DND-41 (cell line): ENCODE measurements around the gene AFF3.

ENCODE experiments used
- ATAC-seq: fragments of 200-7000 bp; cut with Tn5 transposase; 3 replicates; pipeline ENCODE4 v1.9.1; 2021; ENCODE audit warnings: low read depth; ENCODE audit not compliant: insufficient read depth
- DNase-seq: peaks from one replicate; pipeline ENCODE4 v3.0.0-alpha.2; 2020
- H2AFZ ChIP-seq: 2 replicates; pipeline ENCODE4 v1.6.0; 2012; ENCODE audit warnings: low read depth, low read length
- H3K27ac ChIP-seq: 2 replicates; pipeline ENCODE4 v1.5.1; 2012; ENCODE audit warnings: low read length, inconsistent platforms
- H3K27me3 ChIP-seq: fragments of 200-600 bp; sonication (generic); 2 replicates; pipeline ENCODE4 v1.6.0; 2012; ENCODE audit warnings: low read length, mild to moderate bottlenecking, inconsistent platforms; ENCODE audit not compliant: insufficient read depth, poor library complexity
- H3K36me3 ChIP-seq: 2 replicates; pipeline ENCODE4 v1.5.1; 2012; ENCODE audit warnings: low read length, inconsistent platforms; ENCODE audit not compliant: insufficient read depth
- H3K4me1 ChIP-seq: 2 replicates; pipeline ENCODE4 v1.5.1; 2012; ENCODE audit warnings: mild to moderate bottlenecking, low read length; ENCODE audit not compliant: insufficient read depth
- H3K4me2 ChIP-seq: 2 replicates; pipeline ENCODE4 v1.6.0; 2012; ENCODE audit warnings: mild to moderate bottlenecking, moderate library complexity, low read length, inconsistent platforms; ENCODE audit not compliant: insufficient read depth
- H3K4me3 ChIP-seq, 2 experiments: fragments of 200-600 bp in 1 of 2; shearing (Covaris generic) in 1 of 2; 2 replicates each; pipeline ENCODE4 v1.5.1; 2012 to 2016; ENCODE audit warnings: inconsistent platforms in 2 of 2, low read length in 2 of 2, mild to moderate bottlenecking in 2 of 2, low read depth in 1 of 2, moderate library complexity in 1 of 2
- H3K79me2 ChIP-seq: 2 replicates; pipeline ENCODE4 v1.6.0; 2012; ENCODE audit warnings: low read length, inconsistent platforms; ENCODE audit not compliant: insufficient read depth
- H3K9ac ChIP-seq: 2 replicates; pipeline ENCODE4 v1.6.0; 2012; ENCODE audit warnings: low read depth, mild to moderate bottlenecking, inconsistent platforms, low read length, moderate library complexity
- H3K9me3 ChIP-seq: 2 replicates; pipeline ENCODE4 v1.5.1; 2012; ENCODE audit warnings: low read length, moderate library complexity, mild to moderate bottlenecking, inconsistent platforms; ENCODE audit not compliant: insufficient read depth, severe bottlenecking
- H4K20me1 ChIP-seq: 2 replicates; pipeline ENCODE4 v1.6.0; 2012; ENCODE audit warnings: low read length; ENCODE audit not compliant: insufficient read depth
- CTCF ChIP-seq: IDR thresholded peaks from 2 replicates; pipeline ENCODE4 v1.5.1; 2012; ENCODE audit warnings: borderline replicate concordance, low read length, moderate library complexity, mild to moderate bottlenecking; ENCODE audit not compliant: poor library complexity, severe bottlenecking; ENCODE audit errors: extremely low read depth
- EZH2 ChIP-seq: IDR thresholded peaks from 3 replicates; pipeline ENCODE4 v1.6.1; 2012; ENCODE audit warnings: borderline replicate concordance, low read depth, mild to moderate bottlenecking, moderate library complexity, low read length, inconsistent platforms; ENCODE audit not compliant: severe bottlenecking

AFF3 gene

GRCh38 chr2:100017633-100018032 is 124.8 kb downstream of the AFF3 start:
- DNase-seq (no peak), ATAC-seq (no peak)
- Histone ChIP-seq H3K9ac (no peak overlapping the region), H3K4me1 (no peaks in the 10 kb centered on the region), H3K4me2 (no peak overlapping the region), H4K20me1 (no peaks in the 10 kb centered on the region), H3K9me3 (no peaks in the 10 kb centered on the region), H2AFZ (no peak overlapping the region), H3K27me3 (no peaks in the 10 kb centered on the region), H3K4me3 (no peak overlapping the region), H3K27ac (no peak overlapping the region), H3K36me3 (peaks cover 9% of the 10 kb centered on the region; the same call in 1 of the 2 replicates), H3K79me2 (no peaks in the 10 kb centered on the region)
- TF ChIP-seq CTCF = no peak
- TF ChIP-seq EZH2 = no peak

GRCh38 chr2:100016756-100017155 is 125.6 kb downstream of the AFF3 start:
- H4K20me1 ChIP-seq = no peaks in the 10 kb centered on the region
- ATAC-seq = no peak
- no peak overlapping the region for H3K27ac ChIP-seq
- H3K9ac ChIP-seq = no peak overlapping the region
- H3K4me1 ChIP-seq = no peaks in the 10 kb centered on the region
- no peak overlapping the region for H2AFZ ChIP-seq
- no peaks in the 10 kb centered on the region for H3K9me3 ChIP-seq
- H3K27me3 ChIP-seq = no peaks in the 10 kb centered on the region
- no peaks in the 10 kb centered on the region for H3K79me2 ChIP-seq
- peaks cover 9% of the 10 kb centered on the region; the same call in 1 of the 2 replicates for H3K36me3 ChIP-seq
- no peak for DNase-seq
- no peak for TF ChIP-seq EZH2
- TF ChIP-seq CTCF = no peak
- no peak overlapping the region for H3K4me2 ChIP-seq
- H3K4me3 ChIP-seq = no peak overlapping the region

GRCh38 chr2:100015849-100016248 is 126.5 kb downstream of the AFF3 start:
- H3K36me3 ChIP-seq = peaks cover 9% of the 10 kb centered on the region; the same call in 1 of the 2 replicates
- H2AFZ ChIP-seq = no peak overlapping the region
- no peak overlapping the region for H3K27ac ChIP-seq

More at GRCh38 chr2:100015849-100016248, 126.5 kb downstream of the AFF3 start:
- TF ChIP-seq CTCF (no peak), EZH2 (no peak)
- Histone ChIP-seq H3K9me3 (no peaks in the 10 kb centered on the region), H4K20me1 (no peaks in the 10 kb centered on the region), H3K27me3 (no peaks in the 10 kb centered on the region), H3K4me3 (no peak overlapping the region), H3K79me2 (no peaks in the 10 kb centered on the region), H3K9ac (no peak overlapping the region), H3K4me1 (no peaks in the 10 kb centered on the region), H3K4me2 (no peak overlapping the region)
- DNase-seq (no peak), ATAC-seq (no peak)
